Right cardiac atrium (tissue), 5 donors: ENCODE data around the gene MYOF. TPM values are rescaled to one million over a fixed set of nuclear protein-coding genes. Genes with fewer than 3 reads are reported as not detected.

ENCODE experiments used
- ATAC-seq, 2 donors: fragments of 200-7000 bp; cut with Tn5 transposase; one replicate each; pipeline versions ENCODE4 v1.8.0 to v1.9.1; 2020; ENCODE audit warnings: moderate library complexity in 2 of 2, mild to moderate bottlenecking in 1 of 2
- DNase-seq, 3 donors: peaks; one replicate each; pipeline ENCODE4 v3.0.0-alpha.2; 2020
- H3K27ac ChIP-seq: one replicate; pipeline ENCODE4 v1.5.1; 2013; ENCODE audit warnings: mild to moderate bottlenecking, low read length, control low read depth, moderate library complexity
- H3K27me3 ChIP-seq: one replicate; pipeline ENCODE4 v1.6.1; 2013; ENCODE audit not compliant: control insufficient read depth, insufficient read depth
- H3K4me1 ChIP-seq: one replicate; pipeline ENCODE4 v1.6.1; 2013; ENCODE audit warnings: low read length; ENCODE audit not compliant: control insufficient read depth, insufficient read depth
- H3K4me3 ChIP-seq: one replicate; pipeline ENCODE4 v1.5.1; 2013; ENCODE audit warnings: low read length, control low read depth
- H3K9me3 ChIP-seq: one replicate; pipeline ENCODE4 v1.6.1; 2013; ENCODE audit warnings: low read length; ENCODE audit not compliant: control insufficient read depth
- WGBS: extraction: QIAGEN DNeasy Blood & Tissue Kit; methylation state at CpG from one replicate; pipeline ENCODE4 v1.1.7; 2013; 5-methylcytosine and 5-hydroxymethylcytosine counted together
- intact Hi-C, 4 donors: fragments of 100-400 bp; cut with DNase I; formaldehyde crosslinking; loops; one replicate each; pipeline versions ENCODE4 v1.11.0 to v1.14.0; 2022 to 2023
- polyA plus RNA-seq: library from polyadenylated mRNA; stranded (reverse); fragments of 200-250 nt; gene quantifications from one replicate; pipeline ENCODE4 v1.2.3, GENCODE V29; 2013
- total RNA-seq, 4 donors: library from RNA; stranded (reverse); fragmentation: NEBNext Ultra II Directional; extraction: Animal tissue kit (Norgen Biotek cat#: 25700); gene quantifications; one replicate each; pipeline ENCODE4 v1.2.1, GENCODE V29; 2021
- donor health status: healthy with polysubstance abuse.
- donor health status: DM: no; HTN: yes; CAD: no.
- donor health status: DM: no; HTN: no; CAD: no.
- donor health status: DM: no; HTN: yes; CAD: no; lungs with severe emphysema.
- donor health status: DM: yes; HTN: yes; CAD: no.

Gene MYOF
- total and polyA plus RNA-seq, 5 donors = 5.5 to 25.0 (median 15.6) TPM

GRCh38 chr10:93385345-93385744, 96.8 kb downstream of the MYOF start:
- DNase-seq (no peak), ATAC-seq (no peak)
- intact Hi-C loops = no loop called here
- peaks cover 4% of the 10 kb centered on the region for H3K4me1 ChIP-seq
- WGBS = 94% methylated on average over 2 of the region's 2 CpGs
- no peaks in the 10 kb centered on the region for H3K9me3 ChIP-seq
- no peaks in the 10 kb centered on the region for H3K27me3 ChIP-seq
- H3K4me3 ChIP-seq = no peak overlapping the region
- H3K27ac ChIP-seq = no peak overlapping the region

GRCh38 chr10:93384006-93384405, 98.1 kb downstream of the MYOF start:
- DNase-seq (peak in 1 of 3 donors; percentile 24), ATAC-seq (no peak)
- H3K9me3 ChIP-seq = no peaks in the 10 kb centered on the region
- H3K4me1 ChIP-seq = peaks cover 4% of the 10 kb centered on the region
- H3K27ac ChIP-seq = peak overlapping the region; percentile 43
- intact Hi-C loops = no loop called here
- no peak overlapping the region for H3K4me3 ChIP-seq
- H3K27me3 ChIP-seq = no peaks in the 10 kb centered on the region
- WGBS = 86% methylated on average over 7 of the region's 7 CpGs

GRCh38 chr10:93383562-93383981, 98.6 kb downstream of the MYOF start:
- Histone ChIP-seq H3K27ac (peak overlapping the region; percentile 45), H3K4me1 (peaks cover 4% of the 10 kb centered on the region), H3K9me3 (no peaks in the 10 kb centered on the region), H3K27me3 (no peaks in the 10 kb centered on the region), H3K4me3 (no peak overlapping the region)
- ATAC-seq = peak in 1 of 2 donors; percentile 16
- 61% methylated on average over 6 of the region's 6 CpGs for WGBS
- intact Hi-C loops = no loop called here
- DNase-seq = no peak

- ATAC-seq (no peak), DNase-seq (no peak)
- no peak overlapping the region for H3K4me3 ChIP-seq
- 70% methylated on average over 5 of the region's 5 CpGs for WGBS
- H3K27me3 ChIP-seq = no peaks in the 10 kb centered on the region
- H3K27ac ChIP-seq = no peak overlapping the region
- intact Hi-C loops = loop anchor here in 2 of 4 donors (2.0 to 5.0 kb wide), 2 partner anchors 102 to 103 kb away; partner anchors contain the start of gene MYOF (in 2 of the 2)
- no peaks in the 10 kb centered on the region for H3K9me3 ChIP-seq
- H3K4me1 ChIP-seq = peaks cover 4% of the 10 kb centered on the region
Observed at GRCh38 chr10:93379731-93380575, 102.2 kb downstream of the MYOF start.

- ATAC-seq = no peak
Observed at GRCh38 chr10:93378997-93379730, 103.0 kb downstream of the MYOF start.

GRCh38 chr10:93378039-93378438, 104.1 kb downstream of the MYOF start:
- no peaks in the 10 kb centered on the region for H3K4me1 ChIP-seq
- ATAC-seq = no peak
- no peak for DNase-seq
- H3K4me3 ChIP-seq = no peak overlapping the region
- H3K27ac ChIP-seq = no peak overlapping the region
- 73% methylated on average over 2 of the region's 2 CpGs for WGBS
- intact Hi-C loops = loop anchor here in 1 of 4 donors (5.0 kb wide), 1 partner anchor 104 kb away; the partner anchor contains the start of gene MYOF
- no peaks in the 10 kb centered on the region for H3K27me3 ChIP-seq
- H3K9me3 ChIP-seq = no peaks in the 10 kb centered on the region

More at GRCh38 chr10:93378997-93379730, 103.0 kb downstream of the MYOF start:
- peaks cover 4% of the 10 kb centered on the region for H3K4me1 ChIP-seq
- no peak for DNase-seq
- H3K4me3 ChIP-seq = no peak overlapping the region
- no peaks in the 10 kb centered on the region for H3K27me3 ChIP-seq
- intact Hi-C loops = loop anchor here in 1 of 4 donors (5.0 kb wide), 1 partner anchor 103 kb away; the partner anchor contains the start of gene MYOF
- WGBS = 87% methylated on average over 3 of the region's 3 CpGs
- H3K9me3 ChIP-seq = no peaks in the 10 kb centered on the region
- H3K27ac ChIP-seq = no peak overlapping the region

GRCh38 chr10:93376372-93377293, 105.5 kb downstream of the MYOF start:
- intact Hi-C loops = loop anchor here in 3 of 4 donors (1.0 to 5.0 kb wide), 3 partner anchors 106 kb away; partner anchors contain the start of gene MYOF (in 3 of the 3)
- DNase-seq (peak; percentile 45 to 74 (median 54)), ATAC-seq (peak; percentile 91 to 92)
- no peaks in the 10 kb centered on the region for H3K4me1 ChIP-seq
- no peaks in the 10 kb centered on the region for H3K27me3 ChIP-seq
- H3K4me3 ChIP-seq = no peak overlapping the region
- H3K9me3 ChIP-seq = no peaks in the 10 kb centered on the region
- 30% methylated on average over 10 of the region's 10 CpGs for WGBS
- H3K27ac ChIP-seq = peak overlapping the region; percentile 75

GRCh38 chr10:93370961-93371360, 111.2 kb downstream of the MYOF start:
- Histone ChIP-seq H3K9me3 (no peaks in the 10 kb centered on the region), H3K27ac (no peak overlapping the region), H3K27me3 (no peaks in the 10 kb centered on the region), H3K4me3 (no peak overlapping the region), H3K4me1 (no peaks in the 10 kb centered on the region)
- intact Hi-C loops = no loop called here
- 34% methylated on average over 1 of the region's 1 CpG for WGBS
- ATAC-seq = no peak
- no peak for DNase-seq

GRCh38 chr10:93369588-93370164, 112.5 kb downstream of the MYOF start:
- H3K27ac ChIP-seq = no peak overlapping the region
- no peaks in the 10 kb centered on the region for H3K9me3 ChIP-seq
- no peak overlapping the region for H3K4me3 ChIP-seq
- no peaks in the 10 kb centered on the region for H3K4me1 ChIP-seq
- WGBS = 59% methylated on average over 6 of the region's 6 CpGs
- intact Hi-C loops = no loop called here
- H3K27me3 ChIP-seq = no peaks in the 10 kb centered on the region
- ATAC-seq (peak in 1 of 2 donors; percentile 14), DNase-seq (no peak)

- ATAC-seq (peak; percentile 76 to 82), DNase-seq (peak; percentile 65 to 79 (median 71))
- Histone ChIP-seq H3K27me3 (no peaks in the 10 kb centered on the region), H3K27ac (no peak overlapping the region), H3K9me3 (no peaks in the 10 kb centered on the region), H3K4me3 (no peak overlapping the region), H3K4me1 (no peaks in the 10 kb centered on the region)
- intact Hi-C loops = no loop called here
- 70% methylated on average over 2 of the region's 2 CpGs for WGBS
Observed at GRCh38 chr10:93368210-93368609, 113.9 kb downstream of the MYOF start.
